Measurements from ENCODE around the gene NID2.

DNA sequence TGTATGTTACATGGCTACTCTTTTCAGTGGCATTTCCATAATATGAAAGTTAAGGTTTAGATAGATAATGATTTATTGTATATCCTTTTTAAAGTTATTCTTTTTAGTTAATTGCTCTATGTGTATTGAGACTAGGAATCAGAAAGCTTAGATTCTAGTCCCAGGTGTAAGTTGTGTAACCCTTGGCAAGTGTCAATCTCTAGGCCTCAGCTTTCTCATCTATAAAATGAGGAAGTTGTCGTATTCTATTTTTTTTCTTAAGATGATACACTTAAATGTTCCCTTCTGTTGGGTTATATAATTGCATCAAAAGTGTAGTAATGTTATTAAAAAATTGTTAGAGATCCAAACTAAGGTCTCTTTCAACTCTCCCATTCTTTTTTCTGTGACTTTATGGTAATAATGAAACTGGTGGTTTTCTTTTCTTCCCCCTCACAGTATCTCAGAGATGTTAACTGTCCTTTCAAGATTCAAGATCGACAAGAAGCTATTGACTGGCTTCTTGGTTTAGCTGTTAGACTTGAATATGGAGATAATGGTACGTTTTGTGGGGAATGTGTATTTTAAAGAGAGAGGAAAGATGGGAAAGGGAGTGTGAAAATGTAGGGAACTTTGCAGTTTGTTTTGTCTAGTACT is 75.5 kb downstream of the NID2 start:
- TF ChIP-seq TAF1 (IDR thresholded peaks at IDR 0.05; ENCODE audit: borderline replicate concordance, insufficient read depth, low read length) (no peak), POLR2AphosphoS5 (IDR thresholded peaks at IDR 0.05; ENCODE audit: low read depth, low read length) (no peak), SIN3A (IDR thresholded peaks at IDR 0.05; ENCODE audit: borderline replicate concordance, insufficient read depth, low read length) (no peak)
- TF ChIP-seq, protein P1, sequence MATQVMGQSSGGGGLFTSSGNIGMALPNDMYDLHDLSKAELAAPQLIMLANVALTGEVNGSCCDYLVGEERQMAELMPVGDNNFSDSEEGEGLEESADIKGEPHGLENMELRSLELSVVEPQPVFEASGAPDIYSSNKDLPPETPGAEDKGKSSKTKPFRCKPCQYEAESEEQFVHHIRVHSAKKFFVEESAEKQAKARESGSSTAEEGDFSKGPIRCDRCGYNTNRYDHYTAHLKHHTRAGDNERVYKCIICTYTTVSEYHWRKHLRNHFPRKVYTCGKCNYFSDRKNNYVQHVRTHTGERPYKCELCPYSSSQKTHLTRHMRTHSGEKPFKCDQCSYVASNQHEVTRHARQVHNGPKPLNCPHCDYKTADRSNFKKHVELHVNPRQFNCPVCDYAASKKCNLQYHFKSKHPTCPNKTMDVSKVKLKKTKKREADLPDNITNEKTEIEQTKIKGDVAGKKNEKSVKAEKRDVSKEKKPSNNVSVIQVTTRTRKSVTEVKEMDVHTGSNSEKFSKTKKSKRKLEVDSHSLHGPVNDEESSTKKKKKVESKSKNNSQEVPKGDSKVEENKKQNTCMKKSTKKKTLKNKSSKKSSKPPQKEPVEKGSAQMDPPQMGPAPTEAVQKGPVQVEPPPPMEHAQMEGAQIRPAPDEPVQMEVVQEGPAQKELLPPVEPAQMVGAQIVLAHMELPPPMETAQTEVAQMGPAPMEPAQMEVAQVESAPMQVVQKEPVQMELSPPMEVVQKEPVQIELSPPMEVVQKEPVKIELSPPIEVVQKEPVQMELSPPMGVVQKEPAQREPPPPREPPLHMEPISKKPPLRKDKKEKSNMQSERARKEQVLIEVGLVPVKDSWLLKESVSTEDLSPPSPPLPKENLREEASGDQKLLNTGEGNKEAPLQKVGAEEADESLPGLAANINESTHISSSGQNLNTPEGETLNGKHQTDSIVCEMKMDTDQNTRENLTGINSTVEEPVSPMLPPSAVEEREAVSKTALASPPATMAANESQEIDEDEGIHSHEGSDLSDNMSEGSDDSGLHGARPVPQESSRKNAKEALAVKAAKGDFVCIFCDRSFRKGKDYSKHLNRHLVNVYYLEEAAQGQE (IDR thresholded peaks at IDR 0.05; ENCODE audit: insufficient read depth in 1 of 2, low read depth in 2 of 2, low read length in 2 of 2), result no peak

Measured in PFSK-1 (cell line).